GM12864 (cell line): ENCODE data around the gene ATP5ME.
"Not testable (repeated sequence)": the region's sequence is repeated elsewhere in the genome, so short reads cannot be mapped to it uniquely, and the experiment has no call there.

Source experiments
- DNase-seq: peaks from one replicate; pipeline ENCODE4 v3.0.0-alpha.2; 2011; ENCODE audit warnings: low read depth
- H3K4me3 ChIP-seq: 2 replicates; pipeline ENCODE4 v1.5.1; 2011; ENCODE audit warnings: mild to moderate bottlenecking, low read depth, low read length, control low read depth
- CTCF ChIP-seq: IDR thresholded peaks from 2 replicates; pipeline ENCODE4 v1.5.1; 2011; ENCODE audit warnings: low read depth, mild to moderate bottlenecking, moderate library complexity, low read length, control low read depth, inconsistent platforms; ENCODE audit errors: missing control alignments

Gene ATP5ME

GRCh38 chr4:704198-704891 is 30.3 kb upstream of the ATP5ME start:
- DNase-seq, result no peak
- TF ChIP-seq CTCF, result no peak
- H3K4me3 ChIP-seq, result no peak overlapping the region

GRCh38 chr4:703336-704197 is 29.5 kb upstream of the ATP5ME start:
- no peak for TF ChIP-seq CTCF
- no peak for DNase-seq
- H3K4me3 ChIP-seq, result no peak overlapping the region

GRCh38 chr4:702618-703048 is 28.6 kb upstream of the ATP5ME start:
- no peak for TF ChIP-seq CTCF
- no peak for DNase-seq
- H3K4me3 ChIP-seq, result no peak overlapping the region

- TF ChIP-seq CTCF, result no peak
- H3K4me3 ChIP-seq, result no peak overlapping the region
- DNase-seq, result no peak
Observed at GRCh38 chr4:700587-701264, 26.6 kb upstream of the ATP5ME start.

GRCh38 chr4:699816-700580 is 25.9 kb upstream of the ATP5ME start:
- no peak overlapping the region for H3K4me3 ChIP-seq
- TF ChIP-seq CTCF, result no peak
- DNase-seq, result no peak

- not testable (repeated sequence) for DNase-seq, H3K4me3 ChIP-seq
Observed at GRCh38 chr4:694341-694940, 20.4 kb upstream of the ATP5ME start.
